Right lobe of liver (tissue), 6 donors: ENCODE results near the gene RNF208. TPM values are rescaled to one million over a fixed set of nuclear protein-coding genes. Genes with fewer than 3 reads are reported as not detected.

Experiments
- ATAC-seq, 4 donors: fragments of 200-7000 bp; cut with Tn5 transposase; one replicate each; pipeline ENCODE4 v1.9.1; 2020; ENCODE audit warnings: mild to moderate bottlenecking in 4 of 4, moderate library complexity in 4 of 4
- DNase-seq, 3 donors: peaks; one replicate each; pipeline ENCODE4 v3.0.0-alpha.2; 2020
- H3K27ac ChIP-seq, 3 donors: fragments of 200-600 bp; one replicate each; pipeline ENCODE4 v1.8.0; 2022
- H3K27me3 ChIP-seq, 2 donors: fragments of 200-600 bp; one replicate each; pipeline ENCODE4 v1.8.0; 2022
- H3K36me3 ChIP-seq, 4 donors: fragments of 200-600 bp; sonication (generic) in 1 of 4; one replicate each; pipeline versions ENCODE4 v1.5.1 to v1.8.0; 2017 to 2022; ENCODE audit warnings: control low read depth in 1 of 4
- H3K4me1 ChIP-seq, 4 donors: fragments of 200-600 bp; sonication (generic) in 1 of 4; one replicate each; pipeline versions ENCODE4 v1.5.1 to v1.8.0; 2017 to 2022; ENCODE audit warnings: control low read depth in 1 of 4
- H3K4me3 ChIP-seq, 3 donors: fragments of 200-600 bp; one replicate each; pipeline ENCODE4 v1.8.0; 2022
- H3K9me3 ChIP-seq, 4 donors: fragments of 200-600 bp; sonication (generic) in 1 of 4; one replicate each; pipeline versions ENCODE4 v1.5.1 to v1.8.0; 2017 to 2022; ENCODE audit warnings: control low read depth in 1 of 4
- POLR2A ChIP-seq: fragments of 450-650 bp; IDR thresholded peaks from one replicate; pipeline ENCODE4 v1.6.1; 2017; ENCODE audit warnings: antibody characterized with exemption, mild to moderate bottlenecking
- WGBS: methylation state at CpG from one replicate; pipeline ENCODE4 v1.1.6; 2018; ENCODE audit warnings: low coverage, low lambda C conversion rate; ENCODE audit not compliant: insufficient coverage; ENCODE audit errors: missing lambda C conversion rate; 5-methylcytosine and 5-hydroxymethylcytosine counted together
- intact Hi-C, 2 donors: fragments of 100-400 bp; cut with DNase I; formaldehyde crosslinking; loops; one replicate each; pipeline versions ENCODE4 v1.11.2 to v1.14.1; 2022
- total RNA-seq, 6 experiments: library from RNA; depleted of rRNA in 2 of 6; stranded (reverse); fragments of >200 nt in 2 of 6; fragmentation: NEBNext Ultra II Directional in 3 of 6; extraction: Animal tissue kit (Norgen Biotek cat#: 25700) in 3 of 6; gene quantifications; one replicate each; pipeline versions ENCODE4 v1.1.0 to v1.2.4, GENCODE V29; 2016 to 2023
- TF ChIP-seq, protein P1 (sequence below), 4 donors: fragments of 200-600 bp in 3 of 4; fragments of 450-650 bp in 1 of 4; IDR thresholded peaks; one replicate each; pipeline versions ENCODE4 v1.5.1 to v1.8.0; 2016 to 2022; ENCODE audit warnings: antibody characterized with exemption in 4 of 4, mild to moderate bottlenecking in 2 of 4
- donor health status: DM: no; HTN: yes; CAD: no.
- donor health status: DM: no; HTN: no; CAD: no.
- donor health status: DM: no; HTN: no; CAD: no.
- donor health status: DM: no; HTN: yes; CAD: no.
- donor health status: DM: no; HTN: yes; CAD: no.

Gene RNF208
- total RNA-seq, 6 experiments from 2014 or later, result 3.5 to 12.2 (median 4.5) TPM

- intact Hi-C loops, result no loop called here
- no peak overlapping the region for H3K4me3 ChIP-seq
- DNase-seq (no peak), ATAC-seq (no peak)
- H3K27ac ChIP-seq, result peak overlapping the region in 1 of 3 donors; percentile 55
- peaks cover 0 to 10% (median 0%) of the 10 kb centered on the region in 4 donors for H3K36me3 ChIP-seq
- H3K4me1 ChIP-seq, result peaks cover 0 to 59% (median 27%) of the 10 kb centered on the region in 4 donors
- WGBS, result no CpG with 5 or more reads among the region's 14 CpGs
- TF ChIP-seq POLR2A, result no peak
- TF ChIP-seq, protein P1, sequence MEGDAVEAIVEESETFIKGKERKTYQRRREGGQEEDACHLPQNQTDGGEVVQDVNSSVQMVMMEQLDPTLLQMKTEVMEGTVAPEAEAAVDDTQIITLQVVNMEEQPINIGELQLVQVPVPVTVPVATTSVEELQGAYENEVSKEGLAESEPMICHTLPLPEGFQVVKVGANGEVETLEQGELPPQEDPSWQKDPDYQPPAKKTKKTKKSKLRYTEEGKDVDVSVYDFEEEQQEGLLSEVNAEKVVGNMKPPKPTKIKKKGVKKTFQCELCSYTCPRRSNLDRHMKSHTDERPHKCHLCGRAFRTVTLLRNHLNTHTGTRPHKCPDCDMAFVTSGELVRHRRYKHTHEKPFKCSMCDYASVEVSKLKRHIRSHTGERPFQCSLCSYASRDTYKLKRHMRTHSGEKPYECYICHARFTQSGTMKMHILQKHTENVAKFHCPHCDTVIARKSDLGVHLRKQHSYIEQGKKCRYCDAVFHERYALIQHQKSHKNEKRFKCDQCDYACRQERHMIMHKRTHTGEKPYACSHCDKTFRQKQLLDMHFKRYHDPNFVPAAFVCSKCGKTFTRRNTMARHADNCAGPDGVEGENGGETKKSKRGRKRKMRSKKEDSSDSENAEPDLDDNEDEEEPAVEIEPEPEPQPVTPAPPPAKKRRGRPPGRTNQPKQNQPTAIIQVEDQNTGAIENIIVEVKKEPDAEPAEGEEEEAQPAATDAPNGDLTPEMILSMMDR (IDR thresholded peaks at IDR 0.05), result no peak
- no peaks in the 10 kb centered on the region for H3K27me3 ChIP-seq
- no peaks in the 10 kb centered on the region for H3K9me3 ChIP-seq
Observed at GRCh38 chr9:137193771-137194170, 28.3 kb downstream of the RNF208 start.

DNA sequence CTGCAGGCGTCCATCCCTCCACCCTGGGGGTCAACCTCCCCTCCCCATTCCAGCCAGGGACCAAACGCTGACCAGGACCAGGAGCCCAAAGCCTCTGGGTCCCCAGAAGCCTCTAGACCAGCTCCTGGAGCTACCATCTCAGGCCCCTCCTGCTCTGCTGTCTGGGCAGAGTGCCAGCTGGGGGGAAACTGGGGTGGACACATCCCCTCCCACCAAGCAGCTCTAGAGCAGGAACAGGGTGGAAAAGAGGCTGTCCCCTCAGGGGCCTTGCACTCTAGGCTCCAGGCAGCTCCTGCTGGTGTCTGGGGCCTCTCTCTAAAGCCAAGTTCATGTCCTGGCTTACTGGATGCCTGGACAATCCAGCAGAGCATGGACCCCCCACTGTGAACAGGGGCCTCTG lies 29.2 kb downstream of the RNF208 start:
- intact Hi-C loops, result no loop called here

GRCh38 chr9:137192448-137192780 lies 29.6 kb downstream of the RNF208 start:
- H3K4me1 ChIP-seq, result peaks cover 0 to 57% (median 28%) of the 10 kb centered on the region in 4 donors

More for the DNA sequence above, 29.2 kb downstream of the RNF208 start:
- DNase-seq (no peak), ATAC-seq (no peak)
- no peak overlapping the region for H3K27ac ChIP-seq
- H3K36me3 ChIP-seq, result peaks cover 0 to 10% (median 0%) of the 10 kb centered on the region in 4 donors
- H3K27me3 ChIP-seq, result no peaks in the 10 kb centered on the region
- TF ChIP-seq, protein P1 (IDR thresholded peaks at IDR 0.05), result no peak
- TF ChIP-seq POLR2A, result no peak
- H3K9me3 ChIP-seq, result no peaks in the 10 kb centered on the region
- no peak overlapping the region for H3K4me3 ChIP-seq
- 50% methylated on average over 1 of the region's 2 CpGs for WGBS
- peaks cover 0 to 56% (median 27%) of the 10 kb centered on the region in 4 donors for H3K4me1 ChIP-seq

DNA sequence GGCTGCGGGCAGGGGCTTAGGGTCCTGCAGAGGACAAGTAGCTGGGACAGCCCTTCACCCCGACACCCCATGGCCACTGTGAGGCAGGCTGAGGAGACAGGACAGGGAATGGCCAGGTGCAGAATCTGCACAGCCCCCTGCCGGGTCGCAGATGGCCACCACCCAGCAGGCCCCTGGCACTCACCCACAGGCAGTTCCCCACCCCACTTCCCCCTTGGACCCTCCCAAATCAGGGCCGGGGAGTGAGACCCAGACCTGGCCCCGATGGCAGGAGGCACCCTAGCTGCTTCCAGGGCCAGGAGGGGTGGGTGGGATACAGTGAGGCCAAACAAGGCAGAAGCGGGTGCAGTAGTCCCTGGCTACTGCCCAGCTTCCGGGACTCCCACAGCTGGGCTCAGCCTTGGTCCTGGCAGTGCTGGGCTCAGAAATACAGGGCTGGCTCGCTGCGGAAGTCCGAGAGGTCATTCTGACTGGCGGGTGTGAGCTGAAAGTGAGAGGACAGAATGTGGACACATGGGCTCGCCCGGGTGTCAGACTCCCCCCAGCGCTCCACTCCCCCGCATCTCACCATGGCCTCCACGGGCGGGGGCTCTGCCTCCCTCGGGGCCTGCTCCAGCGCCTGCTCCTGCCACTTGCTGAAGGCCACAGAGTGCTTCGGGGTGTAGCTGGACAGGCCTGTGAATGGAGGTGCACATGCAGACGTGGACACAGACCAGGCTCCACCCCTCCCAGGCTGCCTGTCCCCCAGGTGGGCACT lies 30.2 kb downstream of the RNF208 start:
- 40% methylated on average over 1 of the region's 22 CpGs for WGBS
- Histone ChIP-seq H3K36me3 (peaks cover 0 to 10% (median 0%) of the 10 kb centered on the region in 4 donors), H3K27ac (no peak overlapping the region), H3K4me1 (peaks cover 0 to 59% (median 28%) of the 10 kb centered on the region in 4 donors), H3K9me3 (no peaks in the 10 kb centered on the region), H3K4me3 (no peak overlapping the region), H3K27me3 (no peaks in the 10 kb centered on the region)
- TF ChIP-seq, protein P1 (IDR thresholded peaks at IDR 0.05), result no peak
- TF ChIP-seq POLR2A, result no peak
- intact Hi-C loops, result no loop called here
- no peak for DNase-seq
- ATAC-seq, result no peak

More at GRCh38 chr9:137192448-137192780, 29.6 kb downstream of the RNF208 start:
- Histone ChIP-seq H3K27ac (no peak overlapping the region), H3K9me3 (no peaks in the 10 kb centered on the region), H3K27me3 (no peaks in the 10 kb centered on the region), H3K4me3 (no peak overlapping the region), H3K36me3 (peaks cover 0 to 10% (median 0%) of the 10 kb centered on the region in 4 donors)
- TF ChIP-seq, protein P1 (IDR thresholded peaks at IDR 0.05), result no peak
- TF ChIP-seq POLR2A, result no peak
- DNase-seq, result no peak
- 57% methylated on average over 5 of the region's 10 CpGs for WGBS
- ATAC-seq, result no peak
- intact Hi-C loops, result no loop called here
